Thyroid gland (tissue), 4 donors: ENCODE data around the gene IKZF4. TPM values are rescaled to one million over a fixed set of nuclear protein-coding genes. Genes with fewer than 3 reads are reported as not detected.

ENCODE experiments used
- DNase-seq, 2 donors: peaks; one replicate each; pipeline ENCODE4 v3.0.0-alpha.2; 2019
- H3K27ac ChIP-seq, 3 donors: fragments of 200-600 bp; sonication (generic); 1 replicate in 2 of 3; 2 replicates in 1 of 3; pipeline ENCODE4 v1.5.1; 2016 to 2019; ENCODE audit warnings: mild to moderate bottlenecking in 1 of 3, moderate library complexity in 1 of 3
- H3K27me3 ChIP-seq: fragments of 200-600 bp; sonication (generic); one replicate; pipeline ENCODE4 v1.5.1; 2019
- H3K36me3 ChIP-seq, 2 donors: fragments of 200-600 bp; sonication (generic); one replicate each; pipeline ENCODE4 v1.5.1; 2016 to 2019
- H3K4me1 ChIP-seq, 2 donors: fragments of 200-600 bp; sonication (generic); one replicate each; pipeline ENCODE4 v1.5.1; 2017 to 2019
- H3K4me3 ChIP-seq, 3 donors: fragments of 200-600 bp; sonication (generic); replicated peaks in 1 of 3; 1 replicate in 2 of 3; 2 replicates in 1 of 3; pipeline ENCODE4 v1.5.1; 2016; ENCODE audit warnings: mild to moderate bottlenecking in 1 of 3
- H3K9me3 ChIP-seq: fragments of 200-600 bp; sonication (generic); one replicate; pipeline ENCODE4 v1.5.1; 2017
- CTCF ChIP-seq, 6 experiments: fragments of 200-600 bp in 3 of 6; fragments of 450-650 bp in 3 of 6; sonication (generic) in 3 of 6; IDR thresholded peaks; one replicate each; pipeline ENCODE4 v1.5.1; 2016 to 2019; ENCODE audit warnings: antibody characterized with exemption in 6 of 6, mild to moderate bottlenecking in 2 of 6, inconsistent platforms in 1 of 6, moderate library complexity in 1 of 6
- POLR2A ChIP-seq, 2 donors: fragments of 450-650 bp; IDR thresholded peaks; one replicate each; pipeline ENCODE4 v1.6.1; 2017; ENCODE audit warnings: antibody characterized with exemption in 2 of 2, mild to moderate bottlenecking in 2 of 2, moderate library complexity in 1 of 2
- WGBS, 2 donors: methylation state at CpG; one replicate each; pipeline ENCODE4 v1.1.5; 2017; 5-methylcytosine and 5-hydroxymethylcytosine counted together
- intact Hi-C: fragments of 100-400 bp; cut with DNase I; formaldehyde crosslinking; loops from one replicate; pipeline ENCODE4 v1.15.1; 2023
- total RNA-seq, 4 donors: library from RNA; depleted of rRNA; stranded (reverse); fragments of >200 nt; gene quantifications; one replicate each; pipeline ENCODE4 v1.2.3, GENCODE V29; 2016

Gene IKZF4
- total RNA-seq, 4 donors from 2014 or later, result 4.2 to 10.9 (median 9.4) TPM

GRCh38 chr12:56081393-56082347, 60.8 kb downstream of the IKZF4 start:
- TF ChIP-seq POLR2A (IDR thresholded peaks at IDR 0.05) (no peak), CTCF (IDR thresholded peaks at IDR 0.05) (no peak)
- Histone ChIP-seq H3K27me3 (no peaks in the 10 kb centered on the region), H3K27ac (peak overlapping the region in 1 of 3 donors; percentile 91), H3K36me3 (no peaks in the 10 kb centered on the region), H3K4me1 (peaks cover 5 to 19% of the 10 kb centered on the region in 2 donors), H3K9me3 (no peaks in the 10 kb centered on the region), H3K4me3 (peak overlapping the region in 1 of 3 donors; percentile 68)
- intact Hi-C loops, result no loop called here
- WGBS, 2 donors, result 65 to 83% methylated on average over 5 to 6 of the region's 6 CpGs
- DNase-seq, result no peak

GRCh38 chr12:56082382-56082781, 61.5 kb downstream of the IKZF4 start:
- Histone ChIP-seq H3K9me3 (no peaks in the 10 kb centered on the region), H3K36me3 (no peaks in the 10 kb centered on the region), H3K27me3 (no peaks in the 10 kb centered on the region), H3K27ac (no peak overlapping the region), H3K4me3 (no peak overlapping the region), H3K4me1 (peaks cover 8 to 26% of the 10 kb centered on the region in 2 donors)
- no peak for DNase-seq
- intact Hi-C loops, result no loop called here
- WGBS, 2 donors, result 95 to 97% methylated on average over 2 of the region's 2 CpGs
- TF ChIP-seq POLR2A (IDR thresholded peaks at IDR 0.05), result no peak
- TF ChIP-seq CTCF (IDR thresholded peaks at IDR 0.05), result no peak

- TF ChIP-seq CTCF (IDR thresholded peaks at IDR 0.05) (no peak), POLR2A (IDR thresholded peaks at IDR 0.05) (no peak)
- no peak for DNase-seq
- 70 to 76% methylated on average over 2 to 3 of the region's 3 CpGs for WGBS, 2 donors
- peaks cover 8 to 30% of the 10 kb centered on the region in 2 donors for H3K4me1 ChIP-seq
- no peak overlapping the region for H3K4me3 ChIP-seq
- no peak overlapping the region for H3K27ac ChIP-seq
- no peaks in the 10 kb centered on the region for H3K9me3 ChIP-seq
- H3K36me3 ChIP-seq, result no peaks in the 10 kb centered on the region
- intact Hi-C loops, result no loop called here
- no peaks in the 10 kb centered on the region for H3K27me3 ChIP-seq
These were observed 62.1 kb downstream of the IKZF4 start for GRCh38 chr12:56082967-56083366.

DNA sequence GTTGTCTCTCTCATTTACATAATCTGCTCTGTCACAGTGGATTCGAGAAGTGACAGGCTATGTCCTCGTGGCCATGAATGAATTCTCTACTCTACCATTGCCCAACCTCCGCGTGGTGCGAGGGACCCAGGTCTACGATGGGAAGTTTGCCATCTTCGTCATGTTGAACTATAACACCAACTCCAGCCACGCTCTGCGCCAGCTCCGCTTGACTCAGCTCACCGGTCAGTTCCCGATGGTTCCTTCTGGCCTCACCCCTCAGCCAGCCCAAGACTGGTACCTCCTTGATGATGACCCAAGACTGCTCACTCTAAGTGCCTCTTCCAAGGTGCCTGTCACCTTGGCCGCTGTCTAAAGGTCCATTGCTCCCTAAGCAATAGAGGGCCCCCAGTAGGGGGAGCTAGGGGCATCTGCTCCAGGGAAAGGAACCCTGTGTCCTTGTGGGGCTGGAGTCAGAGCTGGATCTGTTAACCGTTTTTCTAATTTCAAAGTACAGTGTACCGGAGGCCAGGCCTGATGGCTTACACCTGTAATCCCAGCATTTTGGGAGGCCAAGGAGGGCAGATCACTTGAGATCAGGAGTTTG, 64.2 kb downstream of the IKZF4 start:
- DNase-seq, result no peak
- Histone ChIP-seq H3K27me3 (no peaks in the 10 kb centered on the region), H3K4me1 (peaks cover 6 to 30% of the 10 kb centered on the region in 2 donors), H3K36me3 (no peaks in the 10 kb centered on the region), H3K9me3 (no peaks in the 10 kb centered on the region), H3K4me3 (no peak overlapping the region), H3K27ac (no peak overlapping the region)
- 89 to 95% methylated on average over 15 of the region's 15 CpGs for WGBS, 2 donors
- TF ChIP-seq CTCF (IDR thresholded peaks at IDR 0.05) (peak in 1 of 6 experiments; percentile 8), POLR2A (IDR thresholded peaks at IDR 0.05) (no peak)
- intact Hi-C loops, result no loop called here

- H3K27ac ChIP-seq, result no peak overlapping the region
- 65 to 85% methylated on average over 3 of the region's 3 CpGs for WGBS, 2 donors
- intact Hi-C loops, result no loop called here
These were observed 65.3 kb downstream of the IKZF4 start for GRCh38 chr12:56086096-56086495.

More at GRCh38 chr12:56086096-56086495, 65.3 kb downstream of the IKZF4 start:
- H3K4me3 ChIP-seq, result no peak overlapping the region
- H3K4me1 ChIP-seq, result peaks cover 6 to 22% of the 10 kb centered on the region in 2 donors
- H3K36me3 ChIP-seq, result no peaks in the 10 kb centered on the region
- no peaks in the 10 kb centered on the region for H3K27me3 ChIP-seq
- TF ChIP-seq POLR2A (IDR thresholded peaks at IDR 0.05) (no peak), CTCF (IDR thresholded peaks at IDR 0.05) (no peak)
- no peaks in the 10 kb centered on the region for H3K9me3 ChIP-seq
- peak; percentile 37 to 57 for DNase-seq
